ENCODE measurements around the gene EIF2S1. TPM values are rescaled to one million over a fixed set of nuclear protein-coding genes. Genes with fewer than 3 reads are reported as not detected.
"Not testable (repeated sequence)": the region's sequence is repeated elsewhere in the genome, so short reads cannot be mapped to it uniquely, and the experiment has no call there.

EIF2S1 gene
- total and polyA plus RNA-seq, 4 donors = 22.5 to 109 (median 58.5) TPM

GRCh38 chr14:67411370-67411769, 51.2 kb downstream of the EIF2S1 start:
- ATAC-seq (ENCODE audit: insufficient read depth, low FRiP score) = no peak
- TF ChIP-seq CTCF (IDR thresholded peaks at IDR 0.05; ENCODE audit: control extremely low read depth, extremely low read depth) = no peak
- Histone ChIP-seq H3K27ac (ENCODE audit: low read depth in 1 of 2, low read length in 1 of 2) (no peak overlapping the region), H3K9me3 (ENCODE audit: control insufficient read depth in 4 of 4, insufficient read depth in 3 of 4, low read length in 3 of 4) (no peaks in the 10 kb centered on the region), H3K27me3 (ENCODE audit: control insufficient read depth in 3 of 3, insufficient read depth in 3 of 3, low read length in 2 of 3) (peaks cover 0 to 12% (median 11%) of the 10 kb centered on the region in 3 donors), H3K4me3 (no peak overlapping the region), H3K4me1 (ENCODE audit: control insufficient read depth in 5 of 5, insufficient read depth in 5 of 5, low read length in 5 of 5) (peaks cover 0 to 6% (median 2%) of the 10 kb centered on the region in 5 donors), H3K9ac (ENCODE audit: insufficient read depth in 1 of 2, low read length in 2 of 2) (no peak overlapping the region), H3K36me3 (ENCODE audit: control insufficient read depth in 4 of 4, insufficient read depth in 4 of 4, low read length in 4 of 4) (no peaks in the 10 kb centered on the region)
- 61 to 72% methylated on average over 8 of the region's 8 CpGs for WGBS, 2 donors
- DNase-seq = no peak

- Histone ChIP-seq H3K27ac (ENCODE audit: low read depth in 1 of 2, low read length in 1 of 2) (no peak within 1 kb of the TSS), H3K9ac (ENCODE audit: insufficient read depth in 1 of 2, low read length in 2 of 2) (no peak within 1 kb of the TSS), H3K4me1 (ENCODE audit: control insufficient read depth in 5 of 5, insufficient read depth in 5 of 5, low read length in 5 of 5) (peaks cover 0 to 6% (median 2%) of the 10 kb centered on the region in 5 donors), H3K36me3 (ENCODE audit: control insufficient read depth in 4 of 4, insufficient read depth in 4 of 4, low read length in 4 of 4) (no peaks in the 10 kb centered on the region), H3K27me3 (ENCODE audit: control insufficient read depth in 3 of 3, insufficient read depth in 3 of 3, low read length in 2 of 3) (peaks cover 0 to 14% (median 12%) of the 10 kb centered on the region in 3 donors), H3K9me3 (ENCODE audit: control insufficient read depth in 4 of 4, insufficient read depth in 3 of 4, low read length in 3 of 4) (no peaks in the 10 kb centered on the region), H3K4me3 (peak within 1 kb of the TSS; percentile 9)
- DNase-seq (peak; percentile 42 to 57 (median 57)), ATAC-seq (ENCODE audit: insufficient read depth, low FRiP score) (peak; percentile 42)
- WGBS, 2 donors = 6 to 7% methylated on average over 49 to 63 of the region's 63 CpGs
- no peak for TF ChIP-seq CTCF (IDR thresholded peaks at IDR 0.05; ENCODE audit: control extremely low read depth, extremely low read depth)
Measured at GRCh38 chr14:67411820-67412421, 51.8 kb downstream of the EIF2S1 start, which contains the start of gene PLEK2. TSS of gene PLEK2 (minus strand) at chr14:67412165. CDS start at chr14:67412059, 106 bp downstream.

GRCh38 chr14:67413806-67414769, 54.0 kb downstream of the EIF2S1 start:
- no peak for TF ChIP-seq CTCF (IDR thresholded peaks at IDR 0.05; ENCODE audit: control extremely low read depth, extremely low read depth)
- 42 to 43% methylated on average over 3 of the region's 3 CpGs for WGBS, 2 donors
- Histone ChIP-seq H3K27me3 (ENCODE audit: control insufficient read depth in 3 of 3, insufficient read depth in 3 of 3, low read length in 2 of 3) (peaks cover 0 to 14% (median 12%) of the 10 kb centered on the region in 3 donors), H3K4me3 (no peak overlapping the region), H3K27ac (ENCODE audit: low read depth in 1 of 2, low read length in 1 of 2) (no peak overlapping the region), H3K9me3 (ENCODE audit: control insufficient read depth in 4 of 4, insufficient read depth in 3 of 4, low read length in 3 of 4) (no peaks in the 10 kb centered on the region), H3K36me3 (ENCODE audit: control insufficient read depth in 4 of 4, insufficient read depth in 4 of 4, low read length in 4 of 4) (no peaks in the 10 kb centered on the region), H3K9ac (ENCODE audit: insufficient read depth in 1 of 2, low read length in 2 of 2) (no peak overlapping the region), H3K4me1 (ENCODE audit: control insufficient read depth in 5 of 5, insufficient read depth in 5 of 5, low read length in 5 of 5) (peaks cover 0 to 6% (median 2%) of the 10 kb centered on the region in 5 donors)
- ATAC-seq (ENCODE audit: insufficient read depth, low FRiP score) (no peak), DNase-seq (no peak)

- H3K4me1 ChIP-seq (ENCODE audit: control insufficient read depth in 5 of 5, insufficient read depth in 5 of 5, low read length in 5 of 5); H3K27ac ChIP-seq (ENCODE audit: low read depth in 1 of 2, low read length in 1 of 2); DNase-seq; H3K36me3 ChIP-seq (ENCODE audit: control insufficient read depth in 4 of 4, insufficient read depth in 4 of 4, low read length in 4 of 4); ATAC-seq (ENCODE audit: insufficient read depth, low FRiP score); H3K9me3 ChIP-seq (ENCODE audit: control insufficient read depth in 4 of 4, insufficient read depth in 3 of 4, low read length in 3 of 4); H3K4me3 ChIP-seq; H3K9ac ChIP-seq (ENCODE audit: insufficient read depth in 1 of 2, low read length in 2 of 2): not testable (repeated sequence)
- peaks cover 0 to 14% (median 12%) of the 10 kb centered on the region in 3 donors for H3K27me3 ChIP-seq (ENCODE audit: control insufficient read depth in 3 of 3, insufficient read depth in 3 of 3, low read length in 2 of 3)
- 96 to 97% methylated on average over 5 of the region's 5 CpGs for WGBS, 2 donors
Measured at GRCh38 chr14:67415610-67416009, 55.5 kb downstream of the EIF2S1 start.
